Testis (tissue), 2 donors: ENCODE results near the gene TAF11L3.
"Not testable (repeated sequence)": the region's sequence is repeated elsewhere in the genome, so short reads cannot be mapped to it uniquely, and the experiment has no call there.

ENCODE experiments used
- POLR2A ChIP-seq: fragments of 450-650 bp; IDR thresholded peaks from one replicate; pipeline ENCODE4 v1.6.1; 2017; ENCODE audit warnings: antibody characterized with exemption, mild to moderate bottlenecking, moderate library complexity
- TF ChIP-seq, protein P1 (sequence below), 3 experiments: fragments of 450-650 bp in 2 of 3; fragments of 200-600 bp in 1 of 3; sonication (generic) in 1 of 3; IDR thresholded peaks; one replicate each; pipeline ENCODE4 v1.5.1; 2016 to 2019; ENCODE audit warnings: antibody characterized with exemption in 3 of 3, mild to moderate bottlenecking in 2 of 3, moderate library complexity in 1 of 3

GRCh38 chr5:17528369-17528768 is 10.2 kb downstream of the TAF11L3 start, which contains the start of gene TAF11L6:
- TF ChIP-seq, protein P1, sequence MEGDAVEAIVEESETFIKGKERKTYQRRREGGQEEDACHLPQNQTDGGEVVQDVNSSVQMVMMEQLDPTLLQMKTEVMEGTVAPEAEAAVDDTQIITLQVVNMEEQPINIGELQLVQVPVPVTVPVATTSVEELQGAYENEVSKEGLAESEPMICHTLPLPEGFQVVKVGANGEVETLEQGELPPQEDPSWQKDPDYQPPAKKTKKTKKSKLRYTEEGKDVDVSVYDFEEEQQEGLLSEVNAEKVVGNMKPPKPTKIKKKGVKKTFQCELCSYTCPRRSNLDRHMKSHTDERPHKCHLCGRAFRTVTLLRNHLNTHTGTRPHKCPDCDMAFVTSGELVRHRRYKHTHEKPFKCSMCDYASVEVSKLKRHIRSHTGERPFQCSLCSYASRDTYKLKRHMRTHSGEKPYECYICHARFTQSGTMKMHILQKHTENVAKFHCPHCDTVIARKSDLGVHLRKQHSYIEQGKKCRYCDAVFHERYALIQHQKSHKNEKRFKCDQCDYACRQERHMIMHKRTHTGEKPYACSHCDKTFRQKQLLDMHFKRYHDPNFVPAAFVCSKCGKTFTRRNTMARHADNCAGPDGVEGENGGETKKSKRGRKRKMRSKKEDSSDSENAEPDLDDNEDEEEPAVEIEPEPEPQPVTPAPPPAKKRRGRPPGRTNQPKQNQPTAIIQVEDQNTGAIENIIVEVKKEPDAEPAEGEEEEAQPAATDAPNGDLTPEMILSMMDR (IDR thresholded peaks at IDR 0.05), result not testable (repeated sequence)
- not testable (repeated sequence) for TF ChIP-seq POLR2A
